Measurements from ENCODE around the gene RAB7B. TPM values are rescaled to one million over a fixed set of nuclear protein-coding genes. Genes with fewer than 3 reads are reported as not detected.

Gene RAB7B
- total RNA-seq, 2 donors from 2014 or later: 0.18 TPM; not detected in 1

DNA sequence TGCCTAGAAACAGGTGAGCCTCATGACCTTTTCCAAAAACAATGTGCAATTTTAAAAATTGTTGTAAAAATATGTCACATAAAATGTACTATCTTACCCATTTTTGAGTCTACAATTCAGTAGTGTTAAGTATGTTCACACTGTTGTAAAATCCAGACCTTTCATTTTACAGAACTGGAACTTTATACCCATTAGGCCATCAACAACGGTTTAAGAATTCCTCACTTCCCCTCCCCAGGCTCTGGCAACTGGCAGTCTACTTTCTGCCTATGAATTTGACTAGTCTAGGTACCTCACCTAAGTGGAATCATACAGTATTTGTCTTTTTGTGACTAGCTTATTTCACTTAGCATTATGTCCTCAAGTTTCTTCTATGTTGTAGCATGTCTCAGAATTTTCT is 11.9 kb upstream of the RAB7B start:
- peaks cover 11% of the 10 kb centered on the region for H3K27me3 Mint-ChIP-seq
- no peak for DNase-seq
- H3K9me3 ChIP-seq (ENCODE audit: control insufficient read depth, low read length, poor library complexity, severe bottlenecking): no peaks in the 10 kb centered on the region
- no peak overlapping the region for H3K4me3 Mint-ChIP-seq
- H3K36me3 Mint-ChIP-seq (ENCODE audit: low read depth): peaks cover 2% of the 10 kb centered on the region
- peaks cover 16% of the 10 kb centered on the region for H3K4me1 Mint-ChIP-seq
- no peak overlapping the region for H3K27ac Mint-ChIP-seq
- ATAC-seq: no peak

- no peaks in the 10 kb centered on the region for H3K9me3 ChIP-seq (ENCODE audit: control insufficient read depth, low read length, poor library complexity, severe bottlenecking)
- DNase-seq (no peak), ATAC-seq (no peak)
- H3K4me1 Mint-ChIP-seq: peaks cover 16% of the 10 kb centered on the region
- no peak overlapping the region for H3K27ac Mint-ChIP-seq
- peaks cover 14% of the 10 kb centered on the region for H3K27me3 Mint-ChIP-seq
- peaks cover 2% of the 10 kb centered on the region for H3K36me3 Mint-ChIP-seq (ENCODE audit: low read depth)
- no peak overlapping the region for H3K4me3 Mint-ChIP-seq
Measured at GRCh38 chr1:206014601-206015000, 11.4 kb upstream of the RAB7B start.

GRCh38 chr1:206013026-206013795 is 10.0 kb upstream of the RAB7B start:
- no peak overlapping the region for H3K4me3 Mint-ChIP-seq

DNA sequence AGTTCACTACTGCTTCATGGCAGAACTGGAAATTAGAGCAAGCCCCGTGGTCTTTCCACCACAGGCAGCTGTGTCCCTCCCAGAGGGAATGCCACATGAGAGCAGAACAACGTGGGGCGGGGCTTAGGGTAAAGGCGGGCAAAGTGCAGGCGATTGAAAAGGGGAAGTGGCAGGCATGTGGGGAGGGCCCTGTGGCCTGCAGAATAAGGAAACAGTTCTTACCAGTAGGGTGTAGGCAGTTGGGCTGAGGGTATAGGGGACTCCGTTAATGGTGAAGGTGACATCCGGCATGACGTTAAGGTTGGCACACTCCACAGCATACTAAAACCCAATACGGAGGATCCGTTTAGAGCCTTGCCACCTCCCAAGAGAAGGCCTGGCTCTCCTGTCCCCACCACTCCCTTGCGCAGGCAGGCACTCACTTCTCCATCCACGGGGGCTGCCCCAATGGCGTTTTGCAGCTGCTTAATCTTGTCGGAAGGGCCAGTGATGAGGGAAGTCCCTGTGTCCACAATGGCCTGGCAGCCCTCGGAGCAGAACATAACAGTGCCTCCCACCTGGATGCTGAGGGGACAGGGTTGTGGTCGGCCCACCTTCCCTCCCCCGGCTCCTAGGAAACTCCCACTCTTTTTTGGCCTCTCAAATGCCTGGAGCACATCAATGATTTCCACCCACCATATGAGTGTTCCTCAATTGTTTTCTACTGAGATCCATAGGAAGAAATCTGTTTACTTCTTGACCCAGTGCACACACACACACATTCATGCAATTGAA is 9.1 kb upstream of the RAB7B start:
- DNase-seq (no peak), ATAC-seq (peak; percentile 96)
- no peaks in the 10 kb centered on the region for H3K9me3 ChIP-seq (ENCODE audit: control insufficient read depth, low read length, poor library complexity, severe bottlenecking)
- Mint-ChIP-seq H3K4me3 (peak overlapping the region; percentile 84), H3K36me3 (ENCODE audit: low read depth) (no peaks in the 10 kb centered on the region), H3K27ac (peak overlapping the region; percentile 66), H3K27me3 (peaks cover 23% of the 10 kb centered on the region), H3K4me1 (peaks cover 16% of the 10 kb centered on the region)

More at GRCh38 chr1:206013026-206013795, 10.0 kb upstream of the RAB7B start:
- DNase-seq (no peak), ATAC-seq (no peak)
- H3K4me1 Mint-ChIP-seq: peaks cover 16% of the 10 kb centered on the region
- H3K27me3 Mint-ChIP-seq: peaks cover 16% of the 10 kb centered on the region
- peaks cover 2% of the 10 kb centered on the region for H3K36me3 Mint-ChIP-seq (ENCODE audit: low read depth)
- H3K27ac Mint-ChIP-seq: no peak overlapping the region
- no peaks in the 10 kb centered on the region for H3K9me3 ChIP-seq (ENCODE audit: control insufficient read depth, low read length, poor library complexity, severe bottlenecking)

DNA sequence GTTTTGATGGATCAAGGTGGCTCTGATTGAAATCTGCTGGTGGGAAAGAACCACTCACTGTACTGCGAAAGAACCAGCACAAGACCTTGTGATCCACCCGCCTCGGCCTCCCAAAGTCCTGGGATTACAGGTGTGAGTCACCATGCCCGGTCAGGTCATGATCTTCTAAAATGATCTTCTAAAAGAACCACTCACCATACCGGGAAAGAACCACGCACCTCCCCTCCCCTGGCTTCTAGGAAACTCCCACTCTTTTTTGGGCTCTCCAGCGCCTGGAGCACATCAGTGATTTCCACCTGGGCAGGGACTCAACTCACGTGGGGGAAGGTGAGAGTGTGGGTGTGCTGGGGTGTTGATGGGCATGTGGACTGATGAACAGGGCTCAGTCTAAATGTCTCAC is 7.9 kb upstream of the RAB7B start:
- Mint-ChIP-seq H3K27me3 (peaks cover 34% of the 10 kb centered on the region), H3K27ac (no peak overlapping the region), H3K4me1 (peaks cover 19% of the 10 kb centered on the region), H3K36me3 (ENCODE audit: low read depth) (peaks cover 2% of the 10 kb centered on the region), H3K4me3 (no peak overlapping the region)
- no peaks in the 10 kb centered on the region for H3K9me3 ChIP-seq (ENCODE audit: control insufficient read depth, low read length, poor library complexity, severe bottlenecking)
- DNase-seq: no peak
- ATAC-seq: no peak

GRCh38 chr1:206010060-206010459 is 6.9 kb upstream of the RAB7B start:
- Mint-ChIP-seq H3K27ac (no peak overlapping the region), H3K4me3 (no peak overlapping the region), H3K36me3 (ENCODE audit: low read depth) (peaks cover 3% of the 10 kb centered on the region), H3K27me3 (peaks cover 42% of the 10 kb centered on the region), H3K4me1 (peaks cover 20% of the 10 kb centered on the region)
- H3K9me3 ChIP-seq (ENCODE audit: control insufficient read depth, low read length, poor library complexity, severe bottlenecking): no peaks in the 10 kb centered on the region
- DNase-seq (no peak), ATAC-seq (no peak)

DNA sequence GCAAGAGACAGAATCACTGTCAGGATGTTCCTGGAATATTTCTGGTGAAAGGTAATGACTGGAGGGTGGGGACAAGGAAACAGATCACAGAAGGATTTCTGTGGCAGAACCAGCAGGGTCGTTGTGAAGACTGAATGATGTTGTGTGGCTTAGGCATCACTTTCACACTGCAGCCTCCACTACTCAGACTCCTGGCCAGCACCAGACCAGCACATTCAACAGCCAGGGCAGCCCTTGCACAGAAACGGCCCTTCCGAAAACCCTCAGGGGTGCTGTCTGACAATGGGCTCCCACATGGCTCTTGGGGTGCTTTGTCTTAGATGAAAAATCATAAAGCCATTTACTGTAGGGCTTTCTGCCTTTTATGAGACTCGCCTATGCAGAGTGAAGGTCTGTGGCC is 3.8 kb upstream of the RAB7B start:
- H3K27me3 Mint-ChIP-seq: peaks cover 63% of the 10 kb centered on the region
- no peak for DNase-seq
- no peaks in the 10 kb centered on the region for H3K9me3 ChIP-seq (ENCODE audit: control insufficient read depth, low read length, poor library complexity, severe bottlenecking)
- H3K36me3 Mint-ChIP-seq (ENCODE audit: low read depth): peaks cover 3% of the 10 kb centered on the region
- no peak for ATAC-seq
- H3K27ac Mint-ChIP-seq: no peak overlapping the region
- H3K4me3 Mint-ChIP-seq: no peak overlapping the region
- peaks cover 16% of the 10 kb centered on the region for H3K4me1 Mint-ChIP-seq

DNA sequence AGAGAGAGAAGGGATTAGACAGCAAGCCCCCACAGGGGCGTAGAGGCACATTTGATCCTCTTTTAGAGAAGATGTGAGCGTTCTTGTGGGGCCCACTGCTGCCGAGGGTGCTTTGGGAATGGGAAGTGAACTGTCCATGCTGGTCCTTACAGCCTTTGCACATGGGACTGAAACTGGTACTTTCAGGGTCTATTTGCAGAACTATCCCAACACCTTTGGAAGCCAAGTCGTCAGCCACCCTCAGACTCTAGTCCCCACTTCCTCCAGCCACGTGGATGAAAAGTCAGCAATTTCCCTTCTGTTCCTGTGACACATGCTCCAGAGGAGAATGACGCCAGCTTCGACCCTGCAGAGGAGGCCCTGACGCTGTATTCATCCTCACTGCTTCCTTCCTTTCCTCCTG is 2.6 kb upstream of the RAB7B start:
- H3K4me3 Mint-ChIP-seq: no peak overlapping the region
- peaks cover 14% of the 10 kb centered on the region for H3K4me1 Mint-ChIP-seq
- H3K9me3 ChIP-seq (ENCODE audit: control insufficient read depth, low read length, poor library complexity, severe bottlenecking): no peaks in the 10 kb centered on the region
- DNase-seq (no peak), ATAC-seq (no peak)
- H3K27ac Mint-ChIP-seq: no peak overlapping the region
- peaks cover 3% of the 10 kb centered on the region for H3K36me3 Mint-ChIP-seq (ENCODE audit: low read depth)
- peaks cover 68% of the 10 kb centered on the region for H3K27me3 Mint-ChIP-seq

DNA sequence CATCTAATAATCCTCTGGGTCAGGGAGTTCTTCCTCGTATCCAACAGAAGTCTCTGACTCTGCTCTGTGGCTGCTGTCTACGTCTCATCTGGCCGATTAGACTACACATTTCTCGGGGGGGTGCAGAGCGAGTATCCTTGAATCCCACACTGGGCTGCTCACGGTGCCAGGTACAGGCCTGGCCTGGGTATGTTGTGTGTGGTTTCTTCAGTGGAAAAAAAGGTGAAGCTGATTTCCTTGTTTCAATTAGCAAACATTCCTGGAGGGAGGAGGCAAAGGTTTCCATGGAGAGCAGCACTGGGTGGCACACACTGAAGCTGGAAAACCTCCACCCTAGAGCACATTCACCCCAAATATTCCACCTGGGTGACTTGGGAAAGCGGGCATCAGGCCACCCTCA is 2.0 kb upstream of the RAB7B start:
- no peaks in the 10 kb centered on the region for H3K9me3 ChIP-seq (ENCODE audit: control insufficient read depth, low read length, poor library complexity, severe bottlenecking)
- Mint-ChIP-seq H3K27ac (no peak overlapping the region), H3K4me1 (peaks cover 14% of the 10 kb centered on the region), H3K36me3 (ENCODE audit: low read depth) (peaks cover 3% of the 10 kb centered on the region), H3K4me3 (no peak overlapping the region), H3K27me3 (peaks cover 64% of the 10 kb centered on the region)
- no peak for DNase-seq
- ATAC-seq: no peak

DNA sequence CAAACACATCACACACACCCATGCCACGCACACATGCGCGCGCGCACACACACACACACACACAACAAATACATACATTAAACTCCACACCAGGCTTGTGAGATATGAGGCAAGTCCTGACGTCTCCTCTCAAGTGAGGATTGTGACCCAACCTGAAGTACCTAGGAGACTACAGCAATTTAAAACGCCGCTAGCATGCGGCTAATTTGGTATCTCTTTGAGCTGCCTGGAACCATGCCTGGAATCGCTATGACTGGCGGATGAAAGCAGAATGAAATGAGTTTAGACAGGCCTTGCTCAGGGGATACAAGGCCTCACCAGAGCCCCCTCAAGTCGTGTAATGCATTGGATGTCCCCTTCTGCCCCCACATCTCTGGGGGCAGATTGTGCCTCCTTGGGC is 1.6 kb upstream of the RAB7B start:
- Mint-ChIP-seq H3K27ac (no peak overlapping the region), H3K4me1 (peaks cover 14% of the 10 kb centered on the region), H3K36me3 (ENCODE audit: low read depth) (peaks cover 3% of the 10 kb centered on the region), H3K4me3 (no peak overlapping the region), H3K27me3 (peaks cover 63% of the 10 kb centered on the region)
- no peaks in the 10 kb centered on the region for H3K9me3 ChIP-seq (ENCODE audit: control insufficient read depth, low read length, poor library complexity, severe bottlenecking)
- ATAC-seq (no peak), DNase-seq (no peak)

GRCh38 chr1:206003854-206004800 is 932 bp upstream of the RAB7B start:
- H3K9me3 ChIP-seq (ENCODE audit: control insufficient read depth, low read length, poor library complexity, severe bottlenecking): no peaks in the 10 kb centered on the region
- Mint-ChIP-seq H3K27me3 (peaks cover 56% of the 10 kb centered on the region), H3K4me3 (peak overlapping the region; percentile 41), H3K4me1 (peaks cover 14% of the 10 kb centered on the region), H3K27ac (no peak overlapping the region), H3K36me3 (ENCODE audit: low read depth) (peaks cover 3% of the 10 kb centered on the region)
- no peak for ATAC-seq
- DNase-seq: no peak

- no peaks in the 10 kb centered on the region for H3K9me3 ChIP-seq (ENCODE audit: control insufficient read depth, low read length, poor library complexity, severe bottlenecking)
- Mint-ChIP-seq H3K4me1 (peaks cover 14% of the 10 kb centered on the region), H3K4me3 (no peak overlapping the region), H3K27me3 (peaks cover 59% of the 10 kb centered on the region), H3K27ac (no peak overlapping the region), H3K36me3 (ENCODE audit: low read depth) (peaks cover 3% of the 10 kb centered on the region)
- ATAC-seq (no peak), DNase-seq (no peak)
Measured at GRCh38 chr1:206002160-206002559, 1.0 kb downstream of the RAB7B start.

DNA sequence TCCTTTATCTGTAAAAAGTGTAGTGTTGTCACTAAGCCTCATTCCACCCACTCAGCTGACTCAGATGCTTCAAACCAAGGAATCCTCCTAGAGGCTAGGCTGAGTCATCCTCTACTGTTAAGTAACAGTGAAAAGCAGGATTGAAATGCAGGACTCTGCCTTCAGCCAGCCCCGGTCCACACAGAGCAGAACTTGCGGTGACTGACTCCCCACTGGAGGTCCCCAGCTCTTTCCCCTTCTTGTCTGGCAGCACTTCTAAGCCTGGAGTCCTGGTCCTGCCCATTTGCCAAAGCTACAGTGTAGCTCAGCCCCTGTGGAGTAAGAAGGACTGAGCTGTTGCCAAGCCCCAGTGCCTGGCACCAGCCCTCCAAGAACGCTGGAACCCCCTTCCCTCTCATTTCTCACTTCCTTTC is 1.7 kb downstream of the RAB7B start:
- Mint-ChIP-seq H3K27ac (peak overlapping the region; percentile 62), H3K4me1 (peaks cover 14% of the 10 kb centered on the region), H3K36me3 (ENCODE audit: low read depth) (peaks cover 3% of the 10 kb centered on the region), H3K4me3 (no peak overlapping the region), H3K27me3 (peaks cover 53% of the 10 kb centered on the region)
- DNase-seq: no peak
- no peak for ATAC-seq
- no peaks in the 10 kb centered on the region for H3K9me3 ChIP-seq (ENCODE audit: control insufficient read depth, low read length, poor library complexity, severe bottlenecking)

All from T-helper 17 cell (primary cell).